HS-5 (cell line): ENCODE measurements around the gene MYL12B.
"Not testable (repeated sequence)": the region's sequence is repeated elsewhere in the genome, so short reads cannot be mapped to it uniquely, and the experiment has no call there.

Source experiments
- DNase-seq: peaks from one replicate; pipeline ENCODE4 v3.0.0-alpha.2; 2012; ENCODE audit warnings: low read depth

Gene MYL12B

GRCh38 chr18:3261373-3262233 is at the start of gene MYL12B:
TSS of gene MYL12B (plus strand) at chr18:3262133. CDS start at chr18:3272899, 10,766 bp downstream.
- DNase-seq = no peak

GRCh38 chr18:3212657-3213056 is 49.3 kb upstream of the MYL12B start:
- DNase-seq = no peak

- DNase-seq = no peak
Measured at GRCh38 chr18:3213300-3214059, 48.5 kb upstream of the MYL12B start.

- DNase-seq = no peak
Measured at GRCh38 chr18:3214855-3215637, 46.9 kb upstream of the MYL12B start.

GRCh38 chr18:3216987-3217386 is 44.9 kb upstream of the MYL12B start:
- DNase-seq = no peak

- DNase-seq = no peak
Measured at GRCh38 chr18:3217948-3218647, 43.8 kb upstream of the MYL12B start.

GRCh38 chr18:3218819-3219218 is 43.1 kb upstream of the MYL12B start:
- no peak for DNase-seq

- DNase-seq = no peak
Measured at GRCh38 chr18:3219241-3219630, 42.7 kb upstream of the MYL12B start.

GRCh38 chr18:3219631-3220335 is 42.1 kb upstream of the MYL12B start, which contains the start of gene MYOM1:
TSS of gene MYOM1 (minus strand) at chr18:3219968. CDS start at chr18:3215223, 4,745 bp downstream.
- DNase-seq = no peak

- DNase-seq = not testable (repeated sequence)
Measured at GRCh38 chr18:3220868-3221267, 41.1 kb upstream of the MYL12B start.

GRCh38 chr18:3221496-3221895 is 40.4 kb upstream of the MYL12B start:
- no peak for DNase-seq

GRCh38 chr18:3223356-3223755 is 38.6 kb upstream of the MYL12B start:
- DNase-seq = no peak

- no peak for DNase-seq
Measured at GRCh38 chr18:3224223-3224622, 37.7 kb upstream of the MYL12B start.

- DNase-seq = no peak
Measured at GRCh38 chr18:3225588-3225987, 36.3 kb upstream of the MYL12B start.

- DNase-seq = no peak
Measured at GRCh38 chr18:3226048-3226447, 35.9 kb upstream of the MYL12B start.

- no peak for DNase-seq
Measured at GRCh38 chr18:3230401-3231334, 31.3 kb upstream of the MYL12B start.

- DNase-seq = no peak
Measured at GRCh38 chr18:3233004-3233403, 28.9 kb upstream of the MYL12B start.

- DNase-seq = no peak
Measured at GRCh38 chr18:3233433-3234168, 28.3 kb upstream of the MYL12B start.

GRCh38 chr18:3234457-3234856 is 27.5 kb upstream of the MYL12B start:
- DNase-seq = no peak
